Ovary (tissue), 3 donors: ENCODE results near the gene AOC3.

Experiments used
- CTCF ChIP-seq, 3 donors: fragments of 450-650 bp in 2 of 3; fragments of 200-600 bp in 1 of 3; IDR thresholded peaks; one replicate each; pipeline versions ENCODE4 v1.5.1 to v1.8.0; 2016 to 2022; ENCODE audit warnings: antibody characterized with exemption in 3 of 3, mild to moderate bottlenecking in 1 of 3
- EP300 ChIP-seq: sonication (generic); formaldehyde crosslinking; IDR thresholded peaks from one replicate; pipeline ENCODE4 v1.6.1; 2017; ENCODE audit warnings: antibody characterized with exemption
- POLR2A ChIP-seq: fragments of 450-650 bp; IDR thresholded peaks from one replicate; pipeline ENCODE4 v1.6.1; 2017; ENCODE audit warnings: antibody characterized with exemption, mild to moderate bottlenecking, moderate library complexity
- donor health status: DM: no; HTN: no; CAD: no.

GRCh38 chr17:42827472-42827871 is 23.5 kb upstream of the AOC3 start:
- TF ChIP-seq CTCF (IDR thresholded peaks at IDR 0.05), result no peak
- TF ChIP-seq POLR2A, result no peak
- TF ChIP-seq EP300, result no peak
